WTC11 (cell line): ENCODE data around the gene MRPS5.

Experiments used
- ATF3 ChIP-seq: sonication (generic); formaldehyde crosslinking; conservative IDR thresholded peaks from 2 replicates; pipeline ENCODE4 v1.8.1; 2022; ENCODE audit warnings: mild to moderate bottlenecking, missing genetic modification reagents
- CBFB ChIP-seq: sonication (generic); formaldehyde crosslinking; IDR thresholded peaks from 2 replicates; pipeline ENCODE4 v1.8.1; 2022; ENCODE audit warnings: mild to moderate bottlenecking, low read depth, missing genetic modification reagents
- CREB1 ChIP-seq: sonication (generic); formaldehyde crosslinking; IDR thresholded peaks from 2 replicates; pipeline ENCODE4 v1.8.0; 2023; ENCODE audit warnings: mild to moderate bottlenecking, missing genetic modification reagents
- CTCF ChIP-seq: fragments of 200-600 bp; IDR thresholded peaks from 2 replicates; pipeline ENCODE4 v1.8.0; 2022; ENCODE audit warnings: antibody characterized with exemption
- ETV6 ChIP-seq: sonication (generic); formaldehyde crosslinking; IDR thresholded peaks from 2 replicates; pipeline ENCODE4 v1.8.1; 2022; ENCODE audit warnings: mild to moderate bottlenecking, missing genetic modification reagents
- FOXP1 ChIP-seq: sonication (generic); formaldehyde crosslinking; IDR thresholded peaks from 2 replicates; pipeline ENCODE4 v1.8.0; 2022; ENCODE audit warnings: missing genetic modification reagents, mild to moderate bottlenecking, moderate library complexity, borderline replicate concordance
- GABPB1 ChIP-seq: sonication (generic); formaldehyde crosslinking; IDR thresholded peaks from 2 replicates; pipeline ENCODE4 v1.8.1; 2023; ENCODE audit warnings: mild to moderate bottlenecking, missing genetic modification reagents
- GTF2I ChIP-seq: fragments of 250-450 bp; sonication (Bioruptor Pico); conservative IDR thresholded peaks from 2 replicates; pipeline ENCODE4 v1.4.0; 2021; ENCODE audit warnings: mild to moderate bottlenecking
- MYBL2 ChIP-seq: sonication (generic); formaldehyde crosslinking; IDR thresholded peaks from 2 replicates; pipeline ENCODE4 v1.8.1; 2023; ENCODE audit warnings: mild to moderate bottlenecking, moderate library complexity, missing genetic modification reagents
- USF1 ChIP-seq: sonication (generic); formaldehyde crosslinking; IDR thresholded peaks from 2 replicates; pipeline ENCODE4 v1.8.0; 2022; ENCODE audit warnings: mild to moderate bottlenecking, missing genetic modification reagents
- ZBTB21 ChIP-seq: sonication (generic); formaldehyde crosslinking; IDR thresholded peaks from 2 replicates; pipeline ENCODE4 v1.8.1; 2023; ENCODE audit warnings: mild to moderate bottlenecking, missing genetic modification reagents, borderline replicate concordance

- TF ChIP-seq FOXP1 (CRISPR knock-in tag), result no peak
- TF ChIP-seq ATF3, result no peak
- no peak for TF ChIP-seq CTCF
- TF ChIP-seq ETV6 (CRISPR knock-in tag), result no peak
- TF ChIP-seq GTF2I (CRISPR knock-in tag), result no peak
- TF ChIP-seq CREB1 (CRISPR knock-in tag), result no peak
- no peak for TF ChIP-seq GABPB1 (CRISPR knock-in tag)
- TF ChIP-seq MYBL2, result no peak
- TF ChIP-seq ZBTB21 (CRISPR knock-in tag), result no peak
- no peak for TF ChIP-seq CBFB (CRISPR knock-in tag)
- no peak for TF ChIP-seq USF1 (CRISPR knock-in tag)
Observed at GRCh38 chr2:95062242-95063085, 59.1 kb downstream of the MRPS5 start.
